ENCODE results near the gene CNBD2.

The CNBD2 gene

GRCh38 chr20:36062799-36063198, 94.4 kb downstream of the CNBD2 start:
- TF ChIP-seq RARB (CRISPR knock-in tag; IDR thresholded peaks at IDR 0.05) (no peak), ZFP3 (CRISPR knock-in tag; IDR thresholded peaks at IDR 0.05) (no peak), OSR1 (CRISPR knock-in tag; IDR thresholded peaks at IDR 0.05) (no peak), SNAI2 (CRISPR knock-in tag; IDR thresholded peaks at IDR 0.05) (no peak), POU6F1 (CRISPR knock-in tag; IDR thresholded peaks at IDR 0.05; ENCODE audit: borderline replicate concordance, low read depth) (no peak), ESRRG (CRISPR knock-in tag; IDR thresholded peaks at IDR 0.05) (no peak), ZC3H10 (CRISPR knock-in tag; IDR thresholded peaks at IDR 0.05) (no peak), ZNF70 (CRISPR knock-in tag; IDR thresholded peaks at IDR 0.05) (no peak), ZFP30 (CRISPR knock-in tag; IDR thresholded peaks at IDR 0.05) (no peak), TOX (CRISPR knock-in tag; IDR thresholded peaks at IDR 0.05; ENCODE audit: borderline replicate concordance) (no peak), GLIS3 (CRISPR knock-in tag; IDR thresholded peaks at IDR 0.05) (no peak), CREB5 (CRISPR knock-in tag; IDR thresholded peaks at IDR 0.05; ENCODE audit: low read depth) (no peak), ARNTL (CRISPR knock-in tag; IDR thresholded peaks at IDR 0.05; ENCODE audit: borderline replicate concordance, low read depth) (no peak), PPARA (CRISPR knock-in tag; IDR thresholded peaks at IDR 0.05; ENCODE audit: borderline replicate concordance) (no peak), ISL1 (CRISPR knock-in tag; IDR thresholded peaks at IDR 0.05) (no peak)
- TF ChIP-seq, protein P1, sequence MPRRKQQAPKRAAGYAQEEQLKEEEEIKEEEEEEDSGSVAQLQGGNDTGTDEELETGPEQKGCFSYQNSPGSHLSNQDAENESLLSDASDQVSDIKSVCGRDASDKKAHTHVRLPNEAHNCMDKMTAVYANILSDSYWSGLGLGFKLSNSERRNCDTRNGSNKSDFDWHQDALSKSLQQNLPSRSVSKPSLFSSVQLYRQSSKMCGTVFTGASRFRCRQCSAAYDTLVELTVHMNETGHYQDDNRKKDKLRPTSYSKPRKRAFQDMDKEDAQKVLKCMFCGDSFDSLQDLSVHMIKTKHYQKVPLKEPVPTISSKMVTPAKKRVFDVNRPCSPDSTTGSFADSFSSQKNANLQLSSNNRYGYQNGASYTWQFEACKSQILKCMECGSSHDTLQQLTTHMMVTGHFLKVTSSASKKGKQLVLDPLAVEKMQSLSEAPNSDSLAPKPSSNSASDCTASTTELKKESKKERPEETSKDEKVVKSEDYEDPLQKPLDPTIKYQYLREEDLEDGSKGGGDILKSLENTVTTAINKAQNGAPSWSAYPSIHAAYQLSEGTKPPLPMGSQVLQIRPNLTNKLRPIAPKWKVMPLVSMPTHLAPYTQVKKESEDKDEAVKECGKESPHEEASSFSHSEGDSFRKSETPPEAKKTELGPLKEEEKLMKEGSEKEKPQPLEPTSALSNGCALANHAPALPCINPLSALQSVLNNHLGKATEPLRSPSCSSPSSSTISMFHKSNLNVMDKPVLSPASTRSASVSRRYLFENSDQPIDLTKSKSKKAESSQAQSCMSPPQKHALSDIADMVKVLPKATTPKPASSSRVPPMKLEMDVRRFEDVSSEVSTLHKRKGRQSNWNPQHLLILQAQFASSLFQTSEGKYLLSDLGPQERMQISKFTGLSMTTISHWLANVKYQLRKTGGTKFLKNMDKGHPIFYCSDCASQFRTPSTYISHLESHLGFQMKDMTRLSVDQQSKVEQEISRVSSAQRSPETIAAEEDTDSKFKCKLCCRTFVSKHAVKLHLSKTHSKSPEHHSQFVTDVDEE (CRISPR knock-in tag; IDR thresholded peaks at IDR 0.05) = no peak
- TF ChIP-seq, protein P2, sequence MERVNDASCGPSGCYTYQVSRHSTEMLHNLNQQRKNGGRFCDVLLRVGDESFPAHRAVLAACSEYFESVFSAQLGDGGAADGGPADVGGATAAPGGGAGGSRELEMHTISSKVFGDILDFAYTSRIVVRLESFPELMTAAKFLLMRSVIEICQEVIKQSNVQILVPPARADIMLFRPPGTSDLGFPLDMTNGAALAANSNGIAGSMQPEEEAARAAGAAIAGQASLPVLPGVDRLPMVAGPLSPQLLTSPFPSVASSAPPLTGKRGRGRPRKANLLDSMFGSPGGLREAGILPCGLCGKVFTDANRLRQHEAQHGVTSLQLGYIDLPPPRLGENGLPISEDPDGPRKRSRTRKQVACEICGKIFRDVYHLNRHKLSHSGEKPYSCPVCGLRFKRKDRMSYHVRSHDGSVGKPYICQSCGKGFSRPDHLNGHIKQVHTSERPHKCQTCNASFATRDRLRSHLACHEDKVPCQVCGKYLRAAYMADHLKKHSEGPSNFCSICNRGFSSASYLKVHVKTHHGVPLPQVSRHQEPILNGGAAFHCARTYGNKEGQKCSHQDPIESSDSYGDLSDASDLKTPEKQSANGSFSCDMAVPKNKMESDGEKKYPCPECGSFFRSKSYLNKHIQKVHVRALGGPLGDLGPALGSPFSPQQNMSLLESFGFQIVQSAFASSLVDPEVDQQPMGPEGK (CRISPR knock-in tag; IDR thresholded peaks at IDR 0.05; ENCODE audit: borderline replicate concordance) = no peak
- ATAC-seq = no peak

- peak; percentile 10 for ATAC-seq
- TF ChIP-seq ZC3H10 (CRISPR knock-in tag; IDR thresholded peaks at IDR 0.05) (no peak), ARNTL (CRISPR knock-in tag; IDR thresholded peaks at IDR 0.05; ENCODE audit: borderline replicate concordance, low read depth) (no peak), ZFP3 (CRISPR knock-in tag; IDR thresholded peaks at IDR 0.05) (no peak), ESRRG (CRISPR knock-in tag; IDR thresholded peaks at IDR 0.05) (no peak), TCF4 (CRISPR knock-in tag; IDR thresholded peaks at IDR 0.05; ENCODE audit: borderline replicate concordance) (no peak), ZFP30 (CRISPR knock-in tag; IDR thresholded peaks at IDR 0.05) (no peak), BACH2 (CRISPR knock-in tag; IDR thresholded peaks at IDR 0.05; ENCODE audit: borderline replicate concordance) (no peak), RARB (CRISPR knock-in tag; IDR thresholded peaks at IDR 0.05) (no peak), CSDC2 (CRISPR knock-in tag; IDR thresholded peaks at IDR 0.05) (no peak), POU6F1 (CRISPR knock-in tag; IDR thresholded peaks at IDR 0.05; ENCODE audit: borderline replicate concordance, low read depth) (no peak), CREB5 (CRISPR knock-in tag; IDR thresholded peaks at IDR 0.05; ENCODE audit: low read depth) (no peak)
- TF ChIP-seq, protein P1 (CRISPR knock-in tag; IDR thresholded peaks at IDR 0.05) = no peak
- TF ChIP-seq, protein P2 (CRISPR knock-in tag; IDR thresholded peaks at IDR 0.05; ENCODE audit: borderline replicate concordance) = no peak
Measured at GRCh38 chr20:36063916-36064657, 95.7 kb downstream of the CNBD2 start.

Data from SK-N-SH treated with all-trans-retinoic acid at 6 μM for 48 hours (cell line).